K562 (cell line): Measurements from ENCODE around the gene MLST8. TPM values are rescaled to one million over a fixed set of nuclear protein-coding genes. Genes with fewer than 3 reads are reported as not detected.

Source experiments
- ATAC-seq: fragments of 200-7000 bp; cut with Tn5 transposase; 3 replicates; pipeline ENCODE4 v1.9.1; 2020; ENCODE audit warnings: moderate library complexity
- BruUV-seq: library from RNA; stranded (reverse); fragments of 400-500 nt; replicated peaks from 2 replicates; lab custom pipeline; 2021; lab: Mats Ljungman, UMichigan
- CTCF ChIA-PET: fragments of 300-600 bp; formaldehyde crosslinking; extraction: SDS; loops from one replicate; lab custom pipeline; 2021; ENCODE audit warnings: low intra/inter-chr PET ratio; lab: Yijun Ruan, JAX
- POLR2A ChIA-PET: fragments of 300-600, 350-650 bp; sonication (Branson Sonifier 250); formaldehyde crosslinking; extraction: SDS; loops from one replicate; lab custom pipeline; 2021; ENCODE audit warnings: antibody characterized with exemption, inconsistent platforms; lab: Yijun Ruan, JAX
- DNase-seq, 4 experiments: peaks; one replicate each; pipeline versions ENCODE4 v3.0.0 to v3.0.0-alpha.2; 2011 to 2018; ENCODE audit warnings: low spot score in 3 of 4, mixed read lengths in 3 of 4; ENCODE audit errors: extremely low read depth in 1 of 4
- FAIRE-seq: peaks from 2 replicates; lab custom pipeline; 2011; peaks lifted over from hg19 to GRCh38; lab: Jason Lieb, UNC
- H2AFZ ChIP-seq: 2 replicates; pipeline ENCODE4 v1.6.0; 2011; ENCODE audit warnings: low read depth, low read length, control low read depth, inconsistent platforms
- H3K27ac ChIP-seq: fragments of 200-600 bp; 3 replicates; pipeline ENCODE4 v1.8.0; 2011; ENCODE audit warnings: low read depth, mild to moderate bottlenecking, control low read depth, inconsistent platforms, low read length, moderate library complexity, mixed read lengths; ENCODE audit errors: extremely low read depth
- H3K27me3 ChIP-seq, 2 experiments: fragments of 300-600 bp in 1 of 2; 2 replicates in 1 of 2; 3 replicates in 1 of 2; pipeline versions ENCODE4 v1.6.0 to v1.8.0; 2011; ENCODE audit warnings: inconsistent platforms in 2 of 2, low read length in 2 of 2, mild to moderate bottlenecking in 1 of 2, mixed read lengths in 1 of 2, moderate library complexity in 1 of 2; ENCODE audit not compliant: control insufficient read depth in 2 of 2, insufficient read depth in 2 of 2
- H3K36me3 ChIP-seq: fragments of 300-600 bp; 3 replicates; pipeline ENCODE4 v1.8.0; 2011; ENCODE audit warnings: mild to moderate bottlenecking, low read length, inconsistent platforms; ENCODE audit not compliant: control insufficient read depth, insufficient read depth
- H3K4me1 ChIP-seq, 2 experiments: fragments of 200-600 bp in 1 of 2; replicated peaks in 1 of 2; 2 replicates in 1 of 2; 3 replicates in 1 of 2; pipeline versions ENCODE4 v1.5.1 to v1.8.0; 2011; ENCODE audit warnings: inconsistent platforms in 2 of 2, low read length in 2 of 2, mild to moderate bottlenecking in 1 of 2, mixed read lengths in 1 of 2, moderate library complexity in 1 of 2; ENCODE audit not compliant: control insufficient read depth in 2 of 2, insufficient read depth in 2 of 2
- H3K4me2 ChIP-seq: 2 replicates; pipeline ENCODE4 v1.6.1; 2011; ENCODE audit warnings: low read length, control low read depth, inconsistent platforms, mixed read lengths; ENCODE audit not compliant: insufficient read depth
- H3K4me3 ChIP-seq: fragments of 200-600 bp; sonication (generic), shearing (Covaris generic); 2 replicates; pipeline ENCODE4 v1.5.1; 2016; ENCODE audit warnings: control low read depth, inconsistent platforms
- H3K79me2 ChIP-seq: fragments of 200-600 bp; 3 replicates; pipeline ENCODE4 v1.8.0; 2011; ENCODE audit warnings: low read length, inconsistent platforms; ENCODE audit not compliant: control insufficient read depth, insufficient read depth
- H3K9ac ChIP-seq, 2 experiments: 2 replicates each; pipeline versions ENCODE4 v1.6.0 to v1.6.1; 2011; ENCODE audit warnings: low read depth in 2 of 2, low read length in 2 of 2, control low read depth in 1 of 2, inconsistent platforms in 1 of 2, mild to moderate bottlenecking in 1 of 2, mixed read lengths in 1 of 2; ENCODE audit not compliant: insufficient read depth in 1 of 2
- H3K9me1 ChIP-seq: one replicate; pipeline ENCODE4 v1.6.0; 2011; ENCODE audit warnings: inconsistent platforms, mild to moderate bottlenecking, low read length, moderate library complexity; ENCODE audit not compliant: control insufficient read depth, insufficient read depth
- H3K9me3 ChIP-seq: replicated peaks from 2 replicates; pipeline ENCODE4 v1.5.1; 2011; ENCODE audit warnings: low read depth, low read length, inconsistent platforms; ENCODE audit not compliant: control insufficient read depth, insufficient read depth
- H4K20me1 ChIP-seq: replicated peaks from 2 replicates; pipeline ENCODE4 v1.6.1; 2011; ENCODE audit warnings: low read length, inconsistent platforms, mixed read lengths; ENCODE audit not compliant: control insufficient read depth, insufficient read depth
- CTCF ChIP-seq, 3 experiments: IDR thresholded peaks in 2 of 3; conservative IDR thresholded peaks in 1 of 3; 2 replicates each; pipeline ENCODE4 v1.5.1; 2011 to 2012; ENCODE audit warnings: low read length in 3 of 3, mild to moderate bottlenecking in 3 of 3, control low read depth in 2 of 3, improper control_type of control experiment in 1 of 3, inconsistent platforms in 1 of 3, low read depth in 1 of 3, mixed read lengths in 1 of 3, moderate library complexity in 1 of 3; ENCODE audit not compliant: insufficient read depth in 2 of 3
- MYNN ChIP-seq, 2 experiments: sonication (generic); formaldehyde crosslinking in 1 of 2; IDR thresholded peaks; 2 replicates each; pipeline versions ENCODE4 v1.5.0 to v1.6.1; 2016 to 2020; ENCODE audit warnings: antibody characterized with exemption in 1 of 2, missing genetic modification reagents in 1 of 2
- NELFE ChIP-seq: IDR thresholded peaks from 2 replicates; pipeline ENCODE4 v1.6.1; 2011; ENCODE audit warnings: mild to moderate bottlenecking; ENCODE audit not compliant: insufficient read depth, insufficient read length
- POLR2A ChIP-seq: fragments of 450-650 bp; conservative IDR thresholded peaks from 2 replicates; pipeline ENCODE4 v1.6.1; 2016
- POLR2G ChIP-seq: fragments of 200-400 bp; formaldehyde crosslinking; IDR thresholded peaks from 2 replicates; pipeline ENCODE4 v1.6.1; 2017; ENCODE audit warnings: low read depth, mild to moderate bottlenecking, antibody characterized with exemption, low read length, moderate library complexity
- RBFOX2 ChIP-seq: fragments of 200-400 bp; formaldehyde crosslinking; IDR thresholded peaks from 2 replicates; pipeline ENCODE4 v1.6.1; 2017; ENCODE audit warnings: low read depth, mild to moderate bottlenecking, low read length, moderate library complexity
- WGBS: fragments of 100-300 bp; shearing (Covaris generic); methylation state at CpG from one replicate; pipeline ENCODE4 v1.1.6; 2016; ENCODE audit warnings: low coverage, mixed read lengths; ENCODE audit not compliant: insufficient coverage; ENCODE audit errors: missing lambda C conversion rate; 5-methylcytosine and 5-hydroxymethylcytosine counted together
- in situ Hi-C: fragments of 300-500 bp; cut with MboI; formaldehyde crosslinking; loops from 4 replicates; pipeline ENCODE4 v1.15.0; 2018; ENCODE audit warnings: inconsistent platforms, mixed read lengths
- intact Hi-C: fragments of 100-400 bp; cut with micrococcal nuclease; formaldehyde crosslinking; loops from 2 replicates; pipeline ENCODE4 v1.14.2; 2022
- polyA plus RNA-seq, 8 experiments: library from polyadenylated mRNA; depleted of rRNA in 4 of 8; stranded (reverse) in 5 of 8; unstranded in 3 of 8; fragments of >200 nt; fragmentation: Nextera tagmentation in 2 of 8; fragmentation: Illumina TruSeq in 1 of 8; extraction: Ambion mirVana in 2 of 8; extraction: Trizol in 1 of 8; gene quantifications; 2 replicates each; pipeline versions ENCODE4 v1.2.1 to v1.2.3, GENCODE V29; 2011 to 2014; ENCODE audit warnings: inconsistent platforms in 1 of 8, missing spikeins in 1 of 8
- total RNA-seq, 7 experiments: library from RNA; depleted of rRNA in 6 of 7; stranded (reverse); fragments of >200 nt in 6 of 7; fragmentation: Illumina TruSeq in 2 of 7; extraction: Trizol in 2 of 7; gene quantifications; 2 replicates each; pipeline versions ENCODE4 v1.2.1 to v1.2.3, GENCODE V29; 2011 to 2021; ENCODE audit warnings: low replicate concordance in 1 of 7

The MLST8 gene
- total and polyA plus RNA-seq, 9 of the 15 experiments (the other 6 are each of a cell fraction or from before 2014, with no cell fraction given), result 1.5 to 116 (median 43.3) TPM

- no peak overlapping the region for H3K9ac ChIP-seq
- no peak overlapping the region for H3K4me3 ChIP-seq
- intact Hi-C loops (no loop called here), in situ Hi-C loops (no loop called here)
- DNase-seq (no peak), FAIRE-seq (no peak), ATAC-seq (no peak)
- H3K79me2 ChIP-seq, result no peaks in the 10 kb centered on the region
- WGBS, result 100% methylated on average over 7 of the region's 18 CpGs
- no peak overlapping the region for H3K27ac ChIP-seq
- H2AFZ ChIP-seq, result no peak overlapping the region
- no peaks in the 10 kb centered on the region for H4K20me1 ChIP-seq
- peaks cover 78% of the 10 kb centered on the region; the same call in 2 of the 3 replicates for H3K36me3 ChIP-seq
- H3K9me1 ChIP-seq, result no peaks in the 10 kb centered on the region
- ChIA-PET CTCF (no interaction called here), POLR2A (interaction anchor here (1.2 to 2.6 kb wide), 2 partner anchors 9 to 13 kb away, joined by 3 to 20 read pairs; no protein-coding TSS in a partner anchor)
- no TSS peak for BruUV-seq
- peaks cover 0 to 58% of the 10 kb centered on the region in 2 experiments; a peak in 2 of 5 replicates for H3K4me1 ChIP-seq
- no peak overlapping the region for H3K4me2 ChIP-seq
- H3K27me3 ChIP-seq, result no peaks in the 10 kb centered on the region
- TF ChIP-seq CTCF (IDR thresholded peaks at IDR 0.05 in 2 of 3, conservative IDR thresholded peaks at IDR 0.05 in 1 of 3; ENCODE audit: insufficient read depth in 2 of 3, low read depth in 1 of 3, low read length in 3 of 3) (no peak), POLR2G (peak; percentile 32; the same call in 1 of the 2 replicates)
- no peaks in the 10 kb centered on the region for H3K9me3 ChIP-seq
These were observed 29.5 kb downstream of the MLST8 start for GRCh38 chr16:2234813-2235170.

GRCh38 chr16:2235234-2235651 is 30.0 kb downstream of the MLST8 start:
- peak; percentile 72 for TF ChIP-seq POLR2G
- 0 out of 2 replicates have a peak, but pooled peaks have one; percentile 33 for TF ChIP-seq POLR2A
- 0 out of 2 replicates have a peak, but pooled peaks have one; percentile 8 for TF ChIP-seq MYNN (IDR thresholded peaks at IDR 0.05)
- TF ChIP-seq MYNN (CRISPR knock-in tag; IDR thresholded peaks at IDR 0.05), result no peak
- no peak for TF ChIP-seq NELFE
- TF ChIP-seq CTCF (IDR thresholded peaks at IDR 0.05 in 2 of 3, conservative IDR thresholded peaks at IDR 0.05 in 1 of 3; ENCODE audit: insufficient read depth in 2 of 3, low read depth in 1 of 3, low read length in 3 of 3), result no peak
- peak; percentile 23; the same call in 1 of the 2 replicates for TF ChIP-seq RBFOX2
- no peak overlapping the region for H3K9ac ChIP-seq
- H3K9me1 ChIP-seq, result no peaks in the 10 kb centered on the region
- H3K9me3 ChIP-seq, result no peaks in the 10 kb centered on the region
- peaks cover 75% of the 10 kb centered on the region; the same call in 2 of the 3 replicates for H3K36me3 ChIP-seq
- ChIA-PET POLR2A (interaction anchor here (1.2 to 2.6 kb wide), 2 partner anchors 9 to 14 kb away, joined by 3 to 20 read pairs; no protein-coding TSS in a partner anchor), CTCF (no interaction called here)
- intact Hi-C loops (no loop called here), in situ Hi-C loops (no loop called here)
- DNase-seq (no peak), FAIRE-seq (no peak), ATAC-seq (no peak)
- H4K20me1 ChIP-seq, result no peaks in the 10 kb centered on the region
- no peak overlapping the region for H2AFZ ChIP-seq
- no peaks in the 10 kb centered on the region for H3K27me3 ChIP-seq
- peaks cover 0 to 55% of the 10 kb centered on the region in 2 experiments; a peak in 2 of 5 replicates for H3K4me1 ChIP-seq
- BruUV-seq, result no TSS peak
- no peak overlapping the region for H3K4me3 ChIP-seq
- H3K4me2 ChIP-seq, result no peak overlapping the region
- no peak overlapping the region for H3K27ac ChIP-seq
- 92% methylated on average over 25 of the region's 28 CpGs for WGBS
- no peaks in the 10 kb centered on the region for H3K79me2 ChIP-seq
